SJCRH30 (cell line): ENCODE results near the gene CFAP298. TPM values are rescaled to one million over a fixed set of nuclear protein-coding genes. Genes with fewer than 3 reads are reported as not detected.
"Not testable (repeated sequence)": the region's sequence is repeated elsewhere in the genome, so short reads cannot be mapped to it uniquely, and the experiment has no call there.

Source experiments
- DNase-seq, 2 experiments: peaks; one replicate each; pipeline ENCODE4 v3.0.0-alpha.2; 2015 to 2020
- H3K27ac ChIP-seq: fragments of 250-450 bp; sonication (Bioruptor Pico); 2 replicates; pipeline ENCODE4 v1.5.1; 2020; ENCODE audit warnings: mild to moderate bottlenecking, moderate library complexity
- H3K27me3 ChIP-seq: fragments of 250-450 bp; sonication (Bioruptor Pico); 2 replicates; pipeline ENCODE4 v1.5.1; 2020; ENCODE audit warnings: mild to moderate bottlenecking, moderate library complexity
- H3K36me3 ChIP-seq: fragments of 250-450 bp; sonication (Bioruptor Pico); 2 replicates; pipeline ENCODE4 v1.5.1; 2020; ENCODE audit warnings: mild to moderate bottlenecking, moderate library complexity
- H3K4me1 ChIP-seq: fragments of 250-450 bp; sonication (Bioruptor Pico); 2 replicates; pipeline ENCODE4 v1.5.1; 2020; ENCODE audit warnings: mild to moderate bottlenecking, moderate library complexity
- H3K4me3 ChIP-seq: fragments of 250-450 bp; sonication (Bioruptor Pico); 2 replicates; pipeline ENCODE4 v1.5.1; 2020; ENCODE audit warnings: mild to moderate bottlenecking, moderate library complexity
- H3K9me3 ChIP-seq: fragments of 250-450 bp; sonication (Bioruptor Pico); replicated peaks from 2 replicates; pipeline ENCODE4 v1.5.1; 2020; ENCODE audit warnings: mild to moderate bottlenecking, moderate library complexity
- total RNA-seq: library from RNA; depleted of rRNA; stranded (reverse); fragments of >200 nt; shearing (Covaris generic); gene quantifications from 2 replicates; pipeline ENCODE4 v1.2.3, GENCODE V29; 2014; rRNA removed

CFAP298 gene
- total RNA-seq, 1 experiment from 2014 or later, result 37.2 TPM

DNA sequence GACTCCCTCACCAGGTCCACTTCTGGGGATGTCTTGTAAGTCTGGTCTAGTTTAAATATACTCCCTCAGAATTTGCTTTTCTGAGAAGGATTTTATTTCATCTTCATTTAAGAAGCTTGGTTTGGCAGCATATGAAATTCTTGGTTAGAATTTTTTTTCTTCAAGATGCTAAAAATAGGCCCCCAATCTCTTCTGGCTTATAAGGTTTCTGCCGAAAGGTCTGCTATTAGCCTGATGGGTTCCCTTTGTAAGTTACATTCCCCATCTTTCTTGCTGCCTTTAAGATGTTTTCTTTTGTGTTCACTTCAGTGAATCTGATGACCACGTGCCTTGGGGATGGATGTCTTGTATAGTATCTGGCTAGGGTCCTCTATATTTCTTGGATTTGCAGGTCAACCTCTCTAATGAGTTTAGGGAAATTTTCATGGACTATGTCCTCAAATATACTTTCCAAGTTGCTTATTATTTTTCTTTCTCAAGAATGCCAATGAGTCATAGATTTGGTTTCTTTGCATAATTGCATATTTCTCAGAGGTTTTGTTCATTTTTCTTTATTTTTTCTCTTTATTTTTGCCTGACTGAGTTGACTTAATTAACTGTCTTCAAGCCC is 46.2 kb downstream of the CFAP298 start:
- no peak for DNase-seq
- H3K36me3 ChIP-seq, result no peaks in the 10 kb centered on the region
- no peak overlapping the region for H3K4me3 ChIP-seq
- no peaks in the 10 kb centered on the region for H3K9me3 ChIP-seq
- no peak overlapping the region for H3K27ac ChIP-seq
- H3K4me1 ChIP-seq, result no peaks in the 10 kb centered on the region
- peaks cover 4% of the 10 kb centered on the region; the same call in 1 of the 2 replicates for H3K27me3 ChIP-seq

DNA sequence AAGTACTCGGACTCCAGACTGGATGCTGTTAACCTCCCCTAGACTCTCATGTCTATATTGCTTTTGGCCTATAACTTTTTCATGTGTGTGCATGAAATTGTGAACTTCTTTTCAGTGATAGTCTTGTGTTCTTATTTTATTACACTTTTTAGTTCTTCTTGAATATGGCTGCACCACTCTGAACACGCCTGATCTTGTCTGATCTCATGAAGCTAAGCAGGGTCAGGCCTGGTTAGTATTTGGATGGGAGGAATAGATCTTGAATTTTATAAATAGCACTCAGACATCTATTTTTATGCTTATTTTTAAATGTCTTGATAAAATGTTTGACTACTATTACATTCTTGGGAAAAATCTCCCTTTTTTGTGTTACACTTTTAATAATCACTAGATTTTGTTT is 49.3 kb downstream of the CFAP298 start:
- Histone ChIP-seq H3K36me3 (no peaks in the 10 kb centered on the region), H3K27ac (no peak overlapping the region), H3K4me3 (no peak overlapping the region), H3K4me1 (peaks cover 8% of the 10 kb centered on the region; the same call in 1 of the 2 replicates), H3K27me3 (no peaks in the 10 kb centered on the region), H3K9me3 (no peaks in the 10 kb centered on the region)
- DNase-seq, result no peak

DNA sequence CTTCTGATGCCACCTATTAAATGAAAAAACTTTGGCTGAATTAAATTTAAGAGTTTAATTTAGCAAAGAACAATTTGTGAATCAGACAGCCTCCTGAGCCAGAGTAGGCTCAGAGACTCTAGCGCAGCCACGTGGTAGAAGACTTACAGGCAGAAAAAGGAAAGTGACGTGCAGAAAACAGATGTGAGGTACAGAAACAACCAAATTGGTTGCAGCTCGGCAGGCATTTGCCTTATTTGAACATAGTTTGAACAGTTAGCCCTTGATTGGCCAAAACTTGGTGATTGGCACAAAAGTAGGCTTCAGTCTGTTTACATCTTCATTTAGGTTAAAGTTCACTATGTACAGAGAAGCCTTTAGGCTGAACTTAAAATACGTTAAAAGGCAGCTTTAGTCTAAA is 49.8 kb downstream of the CFAP298 start:
- Histone ChIP-seq H3K27me3 (no peaks in the 10 kb centered on the region), H3K4me3 (no peak overlapping the region), H3K27ac (no peak overlapping the region), H3K4me1 (peaks cover 8% of the 10 kb centered on the region; the same call in 1 of the 2 replicates), H3K9me3 (no peaks in the 10 kb centered on the region), H3K36me3 (no peaks in the 10 kb centered on the region)
- peak in 1 of 2 experiments; percentile 39 for DNase-seq

GRCh38 chr21:32561476-32561875 is 50.7 kb downstream of the CFAP298 start:
- H3K27me3 ChIP-seq, DNase-seq, H3K36me3 ChIP-seq, H3K4me3 ChIP-seq, H3K4me1 ChIP-seq, H3K27ac ChIP-seq, H3K9me3 ChIP-seq: not testable (repeated sequence)

- Histone ChIP-seq H3K36me3 (no peaks in the 10 kb centered on the region), H3K9me3 (no peaks in the 10 kb centered on the region), H3K4me3 (no peak overlapping the region), H3K4me1 (peaks cover 8% of the 10 kb centered on the region; the same call in 1 of the 2 replicates), H3K27ac (no peak overlapping the region), H3K27me3 (no peaks in the 10 kb centered on the region)
- DNase-seq, result no peak
Measured at GRCh38 chr21:32560896-32561295, 51.3 kb downstream of the CFAP298 start.

GRCh38 chr21:32559006-32559610 is 53.1 kb downstream of the CFAP298 start:
- DNase-seq, result no peak
- no peaks in the 10 kb centered on the region for H3K9me3 ChIP-seq
- H3K4me3 ChIP-seq, result no peak overlapping the region
- H3K27me3 ChIP-seq, result no peaks in the 10 kb centered on the region
- no peak overlapping the region for H3K27ac ChIP-seq
- H3K4me1 ChIP-seq, result peaks cover 8% of the 10 kb centered on the region; the same call in 1 of the 2 replicates
- no peaks in the 10 kb centered on the region for H3K36me3 ChIP-seq

DNA sequence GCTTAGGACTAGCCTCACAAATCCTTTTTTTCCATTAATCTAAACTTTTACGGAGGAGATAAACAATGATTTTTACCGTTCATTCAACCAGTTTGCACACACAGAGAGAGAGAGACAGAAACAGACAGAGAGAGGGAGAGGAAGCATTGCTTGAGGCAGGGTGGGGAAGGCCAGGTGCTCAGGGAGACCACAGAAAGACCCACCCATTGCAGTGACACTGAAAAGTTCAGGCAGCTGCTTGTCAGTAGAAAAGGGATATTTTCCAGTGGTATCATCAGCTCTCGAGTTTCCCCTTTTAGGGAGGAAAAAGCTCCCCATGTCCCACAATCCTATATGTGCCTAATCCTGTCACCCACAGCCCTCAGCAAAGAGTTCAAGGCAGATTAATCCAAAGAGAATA is 54.1 kb downstream of the CFAP298 start:
- DNase-seq, result peak; percentile 56 to 77
- Histone ChIP-seq H3K27ac (no peak overlapping the region), H3K36me3 (no peaks in the 10 kb centered on the region), H3K4me1 (peaks cover 8% of the 10 kb centered on the region; the same call in 1 of the 2 replicates), H3K9me3 (no peaks in the 10 kb centered on the region), H3K27me3 (no peaks in the 10 kb centered on the region), H3K4me3 (no peak overlapping the region)

GRCh38 chr21:32554832-32555638 is 57.1 kb downstream of the CFAP298 start:
- Histone ChIP-seq H3K9me3 (no peaks in the 10 kb centered on the region), H3K4me3 (no peak overlapping the region), H3K27me3 (no peaks in the 10 kb centered on the region), H3K36me3 (no peaks in the 10 kb centered on the region), H3K27ac (no peak overlapping the region), H3K4me1 (peaks cover 8% of the 10 kb centered on the region; the same call in 1 of the 2 replicates)
- DNase-seq, result no peak

- H3K27me3 ChIP-seq, result no peaks in the 10 kb centered on the region
- H3K4me3 ChIP-seq, result no peak overlapping the region
- H3K4me1 ChIP-seq, result no peaks in the 10 kb centered on the region
- DNase-seq, result no peak
- no peaks in the 10 kb centered on the region for H3K36me3 ChIP-seq
- no peak overlapping the region for H3K27ac ChIP-seq
- no peaks in the 10 kb centered on the region for H3K9me3 ChIP-seq
Measured at GRCh38 chr21:32549886-32550285, 62.3 kb downstream of the CFAP298 start.

- Histone ChIP-seq H3K4me3 (no peak overlapping the region), H3K4me1 (no peaks in the 10 kb centered on the region), H3K36me3 (no peaks in the 10 kb centered on the region), H3K9me3 (no peaks in the 10 kb centered on the region), H3K27me3 (no peaks in the 10 kb centered on the region), H3K27ac (no peak overlapping the region)
- DNase-seq, result no peak
Measured at GRCh38 chr21:32549440-32549839, 62.7 kb downstream of the CFAP298 start.

Other genes starting within 250 kb of the CFAP298 start
- gene URB1, start 219.4 kb downstream of the CFAP298 start, total RNA-seq, result 21.8 and 22.9 TPM in 2 replicates
- gene EVA1C, start 199.7 kb downstream of the CFAP298 start, total RNA-seq, result 0.10 and 0.13 TPM in 2 replicates
- not detected in 2 replicates for gene TCP10L, start 26.9 kb downstream of the CFAP298 start, total RNA-seq
- 8.9 and 9.7 TPM in 2 replicates for gene SYNJ1, start 115.6 kb upstream of the CFAP298 start, total RNA-seq
- gene PAXBP1, start 159.4 kb upstream of the CFAP298 start, total RNA-seq, result 67.5 and 81.7 TPM in 2 replicates